K562 (cell line): Measurements from ENCODE around the gene KIF15. TPM values are rescaled to one million over a fixed set of nuclear protein-coding genes. Genes with fewer than 3 reads are reported as not detected.

Experiments
- ATAC-seq: fragments of 200-7000 bp; cut with Tn5 transposase; 3 replicates; pipeline ENCODE4 v1.9.1; 2020; ENCODE audit warnings: moderate library complexity
- BruUV-seq: library from RNA; stranded (reverse); fragments of 400-500 nt; replicated peaks from 2 replicates; lab custom pipeline; 2021; lab: Mats Ljungman, UMichigan
- CTCF ChIA-PET: fragments of 300-600 bp; formaldehyde crosslinking; extraction: SDS; loops from one replicate; lab custom pipeline; 2021; ENCODE audit warnings: low intra/inter-chr PET ratio; lab: Yijun Ruan, JAX
- POLR2A ChIA-PET: fragments of 300-600, 350-650 bp; sonication (Branson Sonifier 250); formaldehyde crosslinking; extraction: SDS; loops from one replicate; lab custom pipeline; 2021; ENCODE audit warnings: antibody characterized with exemption, inconsistent platforms; lab: Yijun Ruan, JAX
- DNase-seq, 4 experiments: peaks; one replicate each; pipeline versions ENCODE4 v3.0.0 to v3.0.0-alpha.2; 2011 to 2018; ENCODE audit warnings: low spot score in 3 of 4, mixed read lengths in 3 of 4; ENCODE audit errors: extremely low read depth in 1 of 4
- FAIRE-seq: peaks from 2 replicates; lab custom pipeline; 2011; peaks lifted over from hg19 to GRCh38; lab: Jason Lieb, UNC
- H2AFZ ChIP-seq: 2 replicates; pipeline ENCODE4 v1.6.0; 2011; ENCODE audit warnings: low read depth, low read length, control low read depth, inconsistent platforms
- H3K27ac ChIP-seq: fragments of 200-600 bp; 3 replicates; pipeline ENCODE4 v1.8.0; 2011; ENCODE audit warnings: low read depth, mild to moderate bottlenecking, control low read depth, inconsistent platforms, low read length, moderate library complexity, mixed read lengths; ENCODE audit errors: extremely low read depth
- H3K27me3 ChIP-seq, 2 experiments: fragments of 300-600 bp in 1 of 2; 2 replicates in 1 of 2; 3 replicates in 1 of 2; pipeline versions ENCODE4 v1.6.0 to v1.8.0; 2011; ENCODE audit warnings: inconsistent platforms in 2 of 2, low read length in 2 of 2, mild to moderate bottlenecking in 1 of 2, mixed read lengths in 1 of 2, moderate library complexity in 1 of 2; ENCODE audit not compliant: control insufficient read depth in 2 of 2, insufficient read depth in 2 of 2
- H3K36me3 ChIP-seq: fragments of 300-600 bp; 3 replicates; pipeline ENCODE4 v1.8.0; 2011; ENCODE audit warnings: mild to moderate bottlenecking, low read length, inconsistent platforms; ENCODE audit not compliant: control insufficient read depth, insufficient read depth
- H3K4me1 ChIP-seq, 2 experiments: fragments of 200-600 bp in 1 of 2; replicated peaks in 1 of 2; 2 replicates in 1 of 2; 3 replicates in 1 of 2; pipeline versions ENCODE4 v1.5.1 to v1.8.0; 2011; ENCODE audit warnings: inconsistent platforms in 2 of 2, low read length in 2 of 2, mild to moderate bottlenecking in 1 of 2, mixed read lengths in 1 of 2, moderate library complexity in 1 of 2; ENCODE audit not compliant: control insufficient read depth in 2 of 2, insufficient read depth in 2 of 2
- H3K4me2 ChIP-seq: 2 replicates; pipeline ENCODE4 v1.6.1; 2011; ENCODE audit warnings: low read length, control low read depth, inconsistent platforms, mixed read lengths; ENCODE audit not compliant: insufficient read depth
- H3K4me3 ChIP-seq: fragments of 200-600 bp; sonication (generic), shearing (Covaris generic); 2 replicates; pipeline ENCODE4 v1.5.1; 2016; ENCODE audit warnings: control low read depth, inconsistent platforms
- H3K79me2 ChIP-seq: fragments of 200-600 bp; 3 replicates; pipeline ENCODE4 v1.8.0; 2011; ENCODE audit warnings: low read length, inconsistent platforms; ENCODE audit not compliant: control insufficient read depth, insufficient read depth
- H3K9ac ChIP-seq, 2 experiments: 2 replicates each; pipeline versions ENCODE4 v1.6.0 to v1.6.1; 2011; ENCODE audit warnings: low read depth in 2 of 2, low read length in 2 of 2, control low read depth in 1 of 2, inconsistent platforms in 1 of 2, mild to moderate bottlenecking in 1 of 2, mixed read lengths in 1 of 2; ENCODE audit not compliant: insufficient read depth in 1 of 2
- H3K9me1 ChIP-seq: one replicate; pipeline ENCODE4 v1.6.0; 2011; ENCODE audit warnings: inconsistent platforms, mild to moderate bottlenecking, low read length, moderate library complexity; ENCODE audit not compliant: control insufficient read depth, insufficient read depth
- H3K9me3 ChIP-seq: replicated peaks from 2 replicates; pipeline ENCODE4 v1.5.1; 2011; ENCODE audit warnings: low read depth, low read length, inconsistent platforms; ENCODE audit not compliant: control insufficient read depth, insufficient read depth
- H4K20me1 ChIP-seq: replicated peaks from 2 replicates; pipeline ENCODE4 v1.6.1; 2011; ENCODE audit warnings: low read length, inconsistent platforms, mixed read lengths; ENCODE audit not compliant: control insufficient read depth, insufficient read depth
- ELF4 ChIP-seq: fragments of 450-650 bp; formaldehyde crosslinking; IDR thresholded peaks from 2 replicates; pipeline ENCODE4 v1.4.0; 2022; ENCODE audit warnings: missing genetic modification characterization
- HSF4 ChIP-seq: fragments of 250-450 bp; sonication (Bioruptor Pico); IDR thresholded peaks from 2 replicates; pipeline ENCODE4 v2.1.2; 2022; ENCODE audit warnings: mild to moderate bottlenecking, moderate library complexity, borderline replicate concordance
- PHF21A ChIP-seq: fragments of 450-650 bp; IDR thresholded peaks from 2 replicates; pipeline ENCODE4 v1.6.1; 2017; ENCODE audit warnings: low read depth, borderline replicate concordance
- PHTF2 ChIP-seq: fragments of 250-450 bp; sonication (Bioruptor Pico); IDR thresholded peaks from 2 replicates; pipeline ENCODE4 v1.5.0; 2021; ENCODE audit warnings: mild to moderate bottlenecking
- SOX6 ChIP-seq: fragments of 450-650 bp; IDR thresholded peaks from 2 replicates; pipeline ENCODE4 v1.6.1; 2014; ENCODE audit warnings: mild to moderate bottlenecking
- TRIM28 ChIP-seq: fragments of 450-650 bp; IDR thresholded peaks from 2 replicates; pipeline ENCODE4 v1.6.1; 2017
- WGBS: fragments of 100-300 bp; shearing (Covaris generic); methylation state at CpG from one replicate; pipeline ENCODE4 v1.1.6; 2016; ENCODE audit warnings: low coverage, mixed read lengths; ENCODE audit not compliant: insufficient coverage; ENCODE audit errors: missing lambda C conversion rate; 5-methylcytosine and 5-hydroxymethylcytosine counted together
- in situ Hi-C: fragments of 300-500 bp; cut with MboI; formaldehyde crosslinking; loops from 4 replicates; pipeline ENCODE4 v1.15.0; 2018; ENCODE audit warnings: inconsistent platforms, mixed read lengths
- intact Hi-C: fragments of 100-400 bp; cut with micrococcal nuclease; formaldehyde crosslinking; loops from 2 replicates; pipeline ENCODE4 v1.14.2; 2022
- polyA plus RNA-seq, 8 experiments: library from polyadenylated mRNA; depleted of rRNA in 4 of 8; stranded (reverse) in 5 of 8; unstranded in 3 of 8; fragments of >200 nt; fragmentation: Nextera tagmentation in 2 of 8; fragmentation: Illumina TruSeq in 1 of 8; extraction: Ambion mirVana in 2 of 8; extraction: Trizol in 1 of 8; gene quantifications; 2 replicates each; pipeline versions ENCODE4 v1.2.1 to v1.2.3, GENCODE V29; 2011 to 2014; ENCODE audit warnings: inconsistent platforms in 1 of 8, missing spikeins in 1 of 8
- total RNA-seq, 7 experiments: library from RNA; depleted of rRNA in 6 of 7; stranded (reverse); fragments of >200 nt in 6 of 7; fragmentation: Illumina TruSeq in 2 of 7; extraction: Trizol in 2 of 7; gene quantifications; 2 replicates each; pipeline versions ENCODE4 v1.2.1 to v1.2.3, GENCODE V29; 2011 to 2021; ENCODE audit warnings: low replicate concordance in 1 of 7
- TF ChIP-seq, protein P1 (sequence below): fragments of 450-650 bp; IDR thresholded peaks from 2 replicates; pipeline ENCODE4 v1.7.0; 2016; ENCODE audit warnings: borderline replicate concordance
- TF ChIP-seq, protein P2 (sequence below), 3 experiments: IDR thresholded peaks in 2 of 3; conservative IDR thresholded peaks in 1 of 3; 2 replicates each; pipeline ENCODE4 v1.5.1; 2011 to 2012; ENCODE audit warnings: low read length in 3 of 3, mild to moderate bottlenecking in 3 of 3, control low read depth in 2 of 3, improper control_type of control experiment in 1 of 3, inconsistent platforms in 1 of 3, low read depth in 1 of 3, mixed read lengths in 1 of 3, moderate library complexity in 1 of 3; ENCODE audit not compliant: insufficient read depth in 2 of 3

The KIF15 gene
- total and polyA plus RNA-seq, 9 of the 15 experiments (the other 6 are each of a cell fraction or from before 2014, with no cell fraction given), result 9.0 to 45.9 (median 26.0) TPM

DNA sequence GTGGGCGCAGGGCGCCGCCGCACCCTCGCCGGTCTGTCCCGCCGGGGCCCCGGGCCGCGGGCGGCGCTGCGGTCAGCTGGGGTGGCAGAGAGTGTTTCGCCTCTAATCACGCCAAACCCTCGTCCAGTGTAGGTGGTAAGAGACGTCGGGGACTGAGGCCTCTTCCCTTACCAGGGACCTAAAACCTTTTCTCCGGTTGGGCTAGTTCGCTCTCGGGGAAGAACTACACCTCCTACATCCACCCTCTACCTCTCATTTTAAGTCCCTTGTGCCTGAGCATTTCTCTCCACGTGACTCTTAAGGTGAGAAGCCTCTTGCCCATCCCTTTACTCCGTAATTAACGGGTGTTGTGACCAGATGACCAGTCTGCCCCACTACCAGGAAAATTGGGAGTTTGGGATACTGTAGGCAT lies 100.6 kb downstream of the KIF15 start (continued):
- TF ChIP-seq PHF21A, result no peak
- TF ChIP-seq, protein P1, sequence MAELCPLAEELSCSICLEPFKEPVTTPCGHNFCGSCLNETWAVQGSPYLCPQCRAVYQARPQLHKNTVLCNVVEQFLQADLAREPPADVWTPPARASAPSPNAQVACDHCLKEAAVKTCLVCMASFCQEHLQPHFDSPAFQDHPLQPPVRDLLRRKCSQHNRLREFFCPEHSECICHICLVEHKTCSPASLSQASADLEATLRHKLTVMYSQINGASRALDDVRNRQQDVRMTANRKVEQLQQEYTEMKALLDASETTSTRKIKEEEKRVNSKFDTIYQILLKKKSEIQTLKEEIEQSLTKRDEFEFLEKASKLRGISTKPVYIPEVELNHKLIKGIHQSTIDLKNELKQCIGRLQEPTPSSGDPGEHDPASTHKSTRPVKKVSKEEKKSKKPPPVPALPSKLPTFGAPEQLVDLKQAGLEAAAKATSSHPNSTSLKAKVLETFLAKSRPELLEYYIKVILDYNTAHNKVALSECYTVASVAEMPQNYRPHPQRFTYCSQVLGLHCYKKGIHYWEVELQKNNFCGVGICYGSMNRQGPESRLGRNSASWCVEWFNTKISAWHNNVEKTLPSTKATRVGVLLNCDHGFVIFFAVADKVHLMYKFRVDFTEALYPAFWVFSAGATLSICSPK, result no peak

DNA sequence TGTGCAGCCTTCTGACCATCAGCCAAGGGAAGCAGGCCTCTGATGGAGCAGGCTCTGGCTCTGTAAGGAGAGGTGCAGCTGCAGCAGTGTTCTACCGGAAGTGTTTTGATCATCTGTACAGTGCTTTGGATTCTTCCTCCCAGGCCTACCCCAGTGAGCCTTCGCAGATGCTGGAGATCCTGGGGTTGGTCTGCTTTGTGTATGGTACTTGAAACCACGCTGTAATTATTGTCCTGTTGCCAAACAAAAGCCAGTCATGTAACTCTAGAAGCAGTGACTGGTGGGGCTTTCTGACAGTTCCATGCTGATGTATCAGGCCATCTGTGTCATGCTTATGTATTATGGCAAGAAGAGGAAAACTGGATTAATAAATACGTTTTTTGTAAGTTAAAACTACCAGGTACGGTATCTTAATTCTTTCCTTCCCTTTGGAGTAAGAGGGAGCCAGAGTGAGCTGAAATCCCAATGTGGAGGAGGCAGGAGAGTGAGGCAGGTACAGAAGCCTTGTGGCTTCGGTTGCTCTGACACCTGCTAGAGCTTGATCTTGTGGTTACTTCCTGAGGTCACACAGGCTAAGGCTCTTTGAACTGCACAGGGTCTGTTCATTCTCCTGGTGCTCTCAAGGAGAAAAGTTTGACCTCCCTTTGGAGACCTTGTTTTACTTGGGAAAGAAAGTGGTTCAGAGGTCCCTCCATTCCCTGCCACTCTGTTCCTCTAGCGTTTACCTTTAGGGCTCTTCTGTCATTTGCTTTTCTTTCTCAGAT lies 103.9 kb downstream of the KIF15 start:
- Histone ChIP-seq H3K9ac (no peak overlapping the region), H3K27ac (no peak overlapping the region), H3K4me3 (no peak overlapping the region), H3K9me3 (no peaks in the 10 kb centered on the region), H2AFZ (no peak overlapping the region), H3K36me3 (peaks cover 36% of the 10 kb centered on the region; the same call in 2 of the 3 replicates), H3K4me2 (no peak overlapping the region), H3K79me2 (no peaks in the 10 kb centered on the region), H3K4me1 (no peaks in the 10 kb centered on the region), H3K9me1 (no peaks in the 10 kb centered on the region), H3K27me3 (no peaks in the 10 kb centered on the region), H4K20me1 (no peaks in the 10 kb centered on the region)
- TF ChIP-seq, protein P2, sequence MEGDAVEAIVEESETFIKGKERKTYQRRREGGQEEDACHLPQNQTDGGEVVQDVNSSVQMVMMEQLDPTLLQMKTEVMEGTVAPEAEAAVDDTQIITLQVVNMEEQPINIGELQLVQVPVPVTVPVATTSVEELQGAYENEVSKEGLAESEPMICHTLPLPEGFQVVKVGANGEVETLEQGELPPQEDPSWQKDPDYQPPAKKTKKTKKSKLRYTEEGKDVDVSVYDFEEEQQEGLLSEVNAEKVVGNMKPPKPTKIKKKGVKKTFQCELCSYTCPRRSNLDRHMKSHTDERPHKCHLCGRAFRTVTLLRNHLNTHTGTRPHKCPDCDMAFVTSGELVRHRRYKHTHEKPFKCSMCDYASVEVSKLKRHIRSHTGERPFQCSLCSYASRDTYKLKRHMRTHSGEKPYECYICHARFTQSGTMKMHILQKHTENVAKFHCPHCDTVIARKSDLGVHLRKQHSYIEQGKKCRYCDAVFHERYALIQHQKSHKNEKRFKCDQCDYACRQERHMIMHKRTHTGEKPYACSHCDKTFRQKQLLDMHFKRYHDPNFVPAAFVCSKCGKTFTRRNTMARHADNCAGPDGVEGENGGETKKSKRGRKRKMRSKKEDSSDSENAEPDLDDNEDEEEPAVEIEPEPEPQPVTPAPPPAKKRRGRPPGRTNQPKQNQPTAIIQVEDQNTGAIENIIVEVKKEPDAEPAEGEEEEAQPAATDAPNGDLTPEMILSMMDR (IDR thresholded peaks at IDR 0.05 in 2 of 3, conservative IDR thresholded peaks at IDR 0.05 in 1 of 3; ENCODE audit: insufficient read depth in 2 of 3, low read depth in 1 of 3, low read length in 3 of 3), result no peak
- TF ChIP-seq ELF4 (no peak), PHTF2 (no peak), SOX6 (no peak), HSF4 (no peak), TRIM28 (no peak)
- POLR2A ChIA-PET, result no interaction called here
- intact Hi-C loops (no loop called here), in situ Hi-C loops (no loop called here)
- no TSS peak for BruUV-seq
- no peak for ATAC-seq
- no peak for FAIRE-seq
- 81% methylated on average over 7 of the region's 7 CpGs for WGBS
- CTCF ChIA-PET, result no interaction called here
- DNase-seq, result no peak
